ENCODE results near the gene CD99L2.

The CD99L2 gene

DNA sequence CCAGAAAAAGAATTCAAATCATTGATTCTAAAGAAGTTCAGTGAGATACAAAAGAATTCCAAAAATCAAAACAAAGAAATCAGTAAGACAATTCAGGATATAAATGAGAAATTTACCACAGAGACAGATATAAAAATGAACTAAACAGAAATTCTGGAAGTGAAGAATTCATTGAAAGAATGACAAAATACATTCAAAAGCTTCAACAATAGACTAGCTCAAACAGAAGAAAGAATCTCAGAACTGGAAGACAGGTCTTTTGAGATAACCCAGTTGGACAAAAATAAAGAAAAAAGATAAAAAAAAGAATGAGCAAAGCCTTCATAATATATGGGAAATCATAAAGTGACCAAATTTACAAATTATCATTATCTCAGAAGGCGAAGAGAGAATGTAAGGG, 41.7 kb downstream of the CD99L2 start:
- Histone ChIP-seq H2AFZ (no peak overlapping the region), H3K4me2 (ENCODE audit: low read length) (no peak overlapping the region), H3K79me2 (peaks cover 11% of the 10 kb centered on the region), H3K27me3 (ENCODE audit: control insufficient read depth, insufficient read depth, low read length) (no peaks in the 10 kb centered on the region), H3K9me3 (ENCODE audit: control insufficient read depth, low read length) (no peaks in the 10 kb centered on the region), H3K4me3 (ENCODE audit: low read depth, low read length) (no peak overlapping the region), H3K27ac (no peak overlapping the region), H3K4me1 (no peaks in the 10 kb centered on the region), H3K36me3 (ENCODE audit: control insufficient read depth, insufficient read depth, low read length) (no peaks in the 10 kb centered on the region), H3K9ac (no peak overlapping the region)
- TF ChIP-seq, protein P1, sequence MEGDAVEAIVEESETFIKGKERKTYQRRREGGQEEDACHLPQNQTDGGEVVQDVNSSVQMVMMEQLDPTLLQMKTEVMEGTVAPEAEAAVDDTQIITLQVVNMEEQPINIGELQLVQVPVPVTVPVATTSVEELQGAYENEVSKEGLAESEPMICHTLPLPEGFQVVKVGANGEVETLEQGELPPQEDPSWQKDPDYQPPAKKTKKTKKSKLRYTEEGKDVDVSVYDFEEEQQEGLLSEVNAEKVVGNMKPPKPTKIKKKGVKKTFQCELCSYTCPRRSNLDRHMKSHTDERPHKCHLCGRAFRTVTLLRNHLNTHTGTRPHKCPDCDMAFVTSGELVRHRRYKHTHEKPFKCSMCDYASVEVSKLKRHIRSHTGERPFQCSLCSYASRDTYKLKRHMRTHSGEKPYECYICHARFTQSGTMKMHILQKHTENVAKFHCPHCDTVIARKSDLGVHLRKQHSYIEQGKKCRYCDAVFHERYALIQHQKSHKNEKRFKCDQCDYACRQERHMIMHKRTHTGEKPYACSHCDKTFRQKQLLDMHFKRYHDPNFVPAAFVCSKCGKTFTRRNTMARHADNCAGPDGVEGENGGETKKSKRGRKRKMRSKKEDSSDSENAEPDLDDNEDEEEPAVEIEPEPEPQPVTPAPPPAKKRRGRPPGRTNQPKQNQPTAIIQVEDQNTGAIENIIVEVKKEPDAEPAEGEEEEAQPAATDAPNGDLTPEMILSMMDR (IDR thresholded peaks at IDR 0.05), result no peak

- Histone ChIP-seq H3K36me3 (ENCODE audit: control insufficient read depth, insufficient read depth, low read length) (no peaks in the 10 kb centered on the region), H3K79me2 (peaks cover 9% of the 10 kb centered on the region), H3K4me1 (no peaks in the 10 kb centered on the region), H3K9ac (no peak overlapping the region), H3K4me2 (ENCODE audit: low read length) (no peak overlapping the region), H3K9me3 (ENCODE audit: control insufficient read depth, low read length) (no peaks in the 10 kb centered on the region), H3K27me3 (ENCODE audit: control insufficient read depth, insufficient read depth, low read length) (no peaks in the 10 kb centered on the region), H3K4me3 (ENCODE audit: low read depth, low read length) (no peak overlapping the region), H2AFZ (no peak overlapping the region), H3K27ac (no peak overlapping the region)
- TF ChIP-seq, protein P1 (IDR thresholded peaks at IDR 0.05), result no peak
Measured at GRCh38 chrX:150856101-150856500, 42.4 kb downstream of the CD99L2 start.

DNA sequence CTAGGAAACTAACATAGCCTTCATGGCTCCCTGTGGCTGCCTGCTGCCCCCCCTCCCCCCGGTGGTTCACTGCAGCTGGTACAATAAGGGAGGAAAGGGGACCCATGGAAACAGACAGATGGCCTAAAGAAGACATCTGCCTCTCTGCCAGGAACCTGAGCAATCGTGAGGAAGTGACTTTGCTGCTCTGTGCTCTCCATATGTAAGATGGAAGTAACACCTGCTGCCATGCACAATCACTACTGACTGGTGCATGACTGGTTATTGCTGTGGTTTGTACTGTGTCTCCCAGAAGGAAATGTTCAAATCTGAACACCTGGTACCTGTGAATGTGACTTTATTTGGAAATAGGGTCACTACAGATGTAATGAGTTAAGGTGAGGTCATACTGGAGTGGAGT, 43.6 kb downstream of the CD99L2 start:
- H3K27ac ChIP-seq, result no peak overlapping the region
- no peak overlapping the region for H3K9ac ChIP-seq
- no peaks in the 10 kb centered on the region for H3K36me3 ChIP-seq (ENCODE audit: control insufficient read depth, insufficient read depth, low read length)
- H3K79me2 ChIP-seq, result peaks cover 12% of the 10 kb centered on the region
- H3K4me1 ChIP-seq, result no peaks in the 10 kb centered on the region
- H3K27me3 ChIP-seq (ENCODE audit: control insufficient read depth, insufficient read depth, low read length), result no peaks in the 10 kb centered on the region
- TF ChIP-seq, protein P1 (IDR thresholded peaks at IDR 0.05), result no peak
- H2AFZ ChIP-seq, result no peak overlapping the region
- H3K9me3 ChIP-seq (ENCODE audit: control insufficient read depth, low read length), result no peaks in the 10 kb centered on the region
- H3K4me2 ChIP-seq (ENCODE audit: low read length), result no peak overlapping the region
- H3K4me3 ChIP-seq (ENCODE audit: low read depth, low read length), result no peak overlapping the region

- H3K9ac ChIP-seq, result no peak overlapping the region
- no peak overlapping the region for H2AFZ ChIP-seq
- no peaks in the 10 kb centered on the region for H3K9me3 ChIP-seq (ENCODE audit: control insufficient read depth, low read length)
- TF ChIP-seq, protein P1 (IDR thresholded peaks at IDR 0.05), result no peak
- peaks cover 18% of the 10 kb centered on the region for H3K79me2 ChIP-seq
- no peaks in the 10 kb centered on the region for H3K36me3 ChIP-seq (ENCODE audit: control insufficient read depth, insufficient read depth, low read length)
- no peaks in the 10 kb centered on the region for H3K27me3 ChIP-seq (ENCODE audit: control insufficient read depth, insufficient read depth, low read length)
- H3K4me2 ChIP-seq (ENCODE audit: low read length), result no peak overlapping the region
- no peak overlapping the region for H3K27ac ChIP-seq
- no peaks in the 10 kb centered on the region for H3K4me1 ChIP-seq
- no peak overlapping the region for H3K4me3 ChIP-seq (ENCODE audit: low read depth, low read length)
Measured at GRCh38 chrX:150849996-150850720, 48.3 kb downstream of the CD99L2 start.

GRCh38 chrX:150849486-150849885, 49.0 kb downstream of the CD99L2 start:
- Histone ChIP-seq H2AFZ (no peak overlapping the region), H3K4me3 (ENCODE audit: low read depth, low read length) (no peak overlapping the region), H3K27ac (no peak overlapping the region), H3K9ac (no peak overlapping the region), H3K4me1 (no peaks in the 10 kb centered on the region), H3K9me3 (ENCODE audit: control insufficient read depth, low read length) (no peaks in the 10 kb centered on the region), H3K36me3 (ENCODE audit: control insufficient read depth, insufficient read depth, low read length) (no peaks in the 10 kb centered on the region), H3K27me3 (ENCODE audit: control insufficient read depth, insufficient read depth, low read length) (no peaks in the 10 kb centered on the region), H3K4me2 (ENCODE audit: low read length) (no peak overlapping the region), H3K79me2 (peaks cover 13% of the 10 kb centered on the region)
- TF ChIP-seq, protein P1 (IDR thresholded peaks at IDR 0.05), result no peak
